GM12878 (cell line): ENCODE measurements around the gene ADAMTS18. TPM values are rescaled to one million over a fixed set of nuclear protein-coding genes. Genes with fewer than 3 reads are reported as not detected.

Source experiments
- ATF2 ChIP-seq: IDR thresholded peaks from 2 replicates; pipeline ENCODE4 v1.6.1; 2012; ENCODE audit warnings: low read length, inconsistent platforms
- CREM ChIP-seq: IDR thresholded peaks from 2 replicates; pipeline ENCODE4 v1.6.1; 2014; ENCODE audit warnings: antibody characterized with exemption, low read depth
- EED ChIP-seq: sonication (generic); IDR thresholded peaks from 2 replicates; pipeline ENCODE4 v1.6.1; 2016; ENCODE audit warnings: antibody characterized with exemption, low read depth
- FOXM1 ChIP-seq: IDR thresholded peaks from 2 replicates; pipeline ENCODE4 v1.6.1; 2012; ENCODE audit warnings: low read depth, mild to moderate bottlenecking, inconsistent platforms, low read length, moderate library complexity
- GABPA ChIP-seq: IDR thresholded peaks from 2 replicates; pipeline ENCODE4 v1.6.1; 2014; ENCODE audit warnings: antibody characterized with exemption, low read depth, mild to moderate bottlenecking, inconsistent platforms
- HDAC2 ChIP-seq: fragments of 200-600 bp; sonication (generic); IDR thresholded peaks from 2 replicates; pipeline ENCODE4 v1.6.1; 2017
- IKZF1 ChIP-seq: fragments of 450-650 bp; conservative IDR thresholded peaks from 2 replicates; pipeline ENCODE4 v1.6.1; 2017; ENCODE audit warnings: antibody characterized with exemption, mild to moderate bottlenecking
- IRF4 ChIP-seq: IDR thresholded peaks from 2 replicates; pipeline ENCODE4 v1.6.1; 2011; ENCODE audit warnings: low read depth, low read length
- MEF2B ChIP-seq: fragments of 450-650 bp; IDR thresholded peaks from 2 replicates; pipeline ENCODE4 v1.6.1; 2018; ENCODE audit warnings: mild to moderate bottlenecking, moderate library complexity; ENCODE audit not compliant: partially characterized antibody, poor library complexity, severe bottlenecking
- MTA2 ChIP-seq: fragments of 450-650 bp; IDR thresholded peaks from 2 replicates; pipeline ENCODE4 v1.6.1; 2016; ENCODE audit warnings: low read depth, mild to moderate bottlenecking, moderate library complexity
- RB1 ChIP-seq: fragments of 450-650 bp; formaldehyde crosslinking; IDR thresholded peaks from 2 replicates; pipeline ENCODE4 v1.6.1; 2017; ENCODE audit warnings: mild to moderate bottlenecking, borderline replicate concordance
- RELA ChIP-seq: fragments of 450-650 bp; IDR thresholded peaks from 2 replicates; pipeline ENCODE4 v1.8.0; 2014; ENCODE audit warnings: borderline replicate concordance; ENCODE audit not compliant: partially characterized antibody
- RELB ChIP-seq: fragments of 450-650 bp; IDR thresholded peaks from 2 replicates; pipeline ENCODE4 v1.6.1; 2017; ENCODE audit warnings: low read depth, mild to moderate bottlenecking, moderate library complexity
- SPI1 ChIP-seq: IDR thresholded peaks from 2 replicates; pipeline ENCODE4 v1.6.1; 2011; ENCODE audit warnings: low read depth, mild to moderate bottlenecking, low read length, moderate library complexity, borderline replicate concordance; ENCODE audit not compliant: insufficient read depth
- STAT1 ChIP-seq: fragments of 450-650 bp; conservative IDR thresholded peaks from 2 replicates; pipeline ENCODE4 v1.6.1; 2014; ENCODE audit warnings: antibody characterized with exemption, mild to moderate bottlenecking
- SUZ12 ChIP-seq: fragments of 200-600 bp; sonication (generic); IDR thresholded peaks from one replicate; pipeline ENCODE4 v1.6.1; 2018; ENCODE audit warnings: antibody characterized with exemption, mild to moderate bottlenecking; ENCODE audit not compliant: unreplicated experiment
- polyA plus RNA-seq, 11 experiments: library from polyadenylated mRNA; depleted of rRNA in 4 of 11; unstranded in 6 of 11; stranded (reverse) in 5 of 11; fragments of >200 nt; fragmentation: Nextera tagmentation in 4 of 11; fragmentation: Illumina TruSeq in 1 of 11; extraction: Ambion mirVana in 4 of 11; extraction: Trizol in 1 of 11; gene quantifications; 1 replicate in 1 of 11; 2 replicates in 10 of 11; pipeline versions ENCODE4 v1.2.1 to v1.2.3, GENCODE V29; 2011 to 2016; ENCODE audit warnings: inconsistent platforms in 2 of 11, missing spikeins in 2 of 11, low read depth in 1 of 11
- total RNA-seq, 4 experiments: library from RNA; depleted of rRNA in 3 of 4; stranded (reverse); fragments of >200 nt in 3 of 4; fragmentation: Illumina TruSeq in 1 of 4; extraction: Trizol in 1 of 4; gene quantifications; 2 replicates each; pipeline versions ENCODE4 v1.2.1 to v1.2.3, GENCODE V29; 2013 to 2021

Gene ADAMTS18
- total and polyA plus RNA-seq, 10 of the 15 experiments (the other 5 are each of a cell fraction or from before 2014, with no cell fraction given): not detected

GRCh38 chr16:77327717-77328116 lies 107.1 kb downstream of the ADAMTS18 start (continued):
- TF ChIP-seq ATF2: peak; percentile 57; the same call in 1 of the 2 replicates
- no peak for TF ChIP-seq RB1
- no peak for TF ChIP-seq SUZ12
- no peak for TF ChIP-seq RELA
- 0 out of 2 replicates have a peak, but pooled peaks have one; percentile 33 for TF ChIP-seq GABPA
- TF ChIP-seq MEF2B: no peak
- TF ChIP-seq IRF4: peak; percentile 62; the same call in 1 of the 2 replicates
- no peak for TF ChIP-seq HDAC2
- peak; percentile 81 for TF ChIP-seq CREM
- peak; percentile 23; the same call in 1 of the 2 replicates for TF ChIP-seq MTA2
- peak; percentile 43 for TF ChIP-seq IKZF1
- TF ChIP-seq SPI1: 0 out of 2 replicates have a peak, but pooled peaks have one; percentile 15
- peak; percentile 80; the same call in 1 of the 2 replicates for TF ChIP-seq FOXM1
- TF ChIP-seq RELB: 0 out of 2 replicates have a peak, but pooled peaks have one; percentile 22
- no peak for TF ChIP-seq STAT1
- TF ChIP-seq EED: peak; percentile 98
